ENCODE data around the gene NINJ1. TPM values are rescaled to one million over a fixed set of nuclear protein-coding genes. Genes with fewer than 3 reads are reported as not detected.

Gene NINJ1
- total and polyA plus RNA-seq, 2 of the 13 experiments (the other 11 are each of a cell fraction or from before 2014, with no cell fraction given): 81.2 to 92.1 TPM

GRCh38 chr9:93095205-93096130 is 38.6 kb downstream of the NINJ1 start (continued):
- no peak; the same call in 1 of the 2 replicates for TF ChIP-seq ZNF710 (CRISPR knock-in tag; IDR thresholded peaks at IDR 0.05; ENCODE audit: borderline replicate concordance)
- no peak for TF ChIP-seq HES4 (CRISPR knock-in tag; IDR thresholded peaks at IDR 0.05; ENCODE audit: borderline replicate concordance)
- TF ChIP-seq ZNF773 (CRISPR knock-in tag; IDR thresholded peaks at IDR 0.05; ENCODE audit: borderline replicate concordance): no peak
- no peak for TF ChIP-seq CENPT (CRISPR knock-in tag; IDR thresholded peaks at IDR 0.05; ENCODE audit: low read depth)
- TF ChIP-seq SRY (CRISPR knock-in tag; IDR thresholded peaks at IDR 0.05): 0 out of 2 replicates have a peak, but pooled peaks have one; percentile 55
- no peak for TF ChIP-seq STAG1 (CRISPR knock-in tag; IDR thresholded peaks at IDR 0.05)
- TF ChIP-seq ZFX (CRISPR knock-in tag; IDR thresholded peaks at IDR 0.05; ENCODE audit: low read depth): peak; percentile 91
- no peak for TF ChIP-seq SRSF9 (IDR thresholded peaks at IDR 0.05; ENCODE audit: borderline replicate concordance, insufficient read depth, low read depth, low read length, poor library complexity, severe bottlenecking)
- TF ChIP-seq MAZ (IDR thresholded peaks at IDR 0.05; ENCODE audit: borderline replicate concordance, low read depth, low read length): peak; percentile 77
- TF ChIP-seq MAZ (CRISPR knock-in tag; IDR thresholded peaks at IDR 0.05; ENCODE audit: low read depth): 0 out of 2 replicates have a peak, but pooled peaks have one; percentile 54
- TF ChIP-seq RFX5 (IDR thresholded peaks at IDR 0.05; ENCODE audit: low read depth, low read length): no peak
- TF ChIP-seq ZNF263 (CRISPR knock-in tag; IDR thresholded peaks at IDR 0.05): no peak
- TF ChIP-seq ZNF564 (CRISPR knock-in tag; IDR thresholded peaks at IDR 0.05): no peak
- TF ChIP-seq ZNF225 (CRISPR knock-in tag; IDR thresholded peaks at IDR 0.05): no peak
- TF ChIP-seq ZNF224 (CRISPR knock-in tag; IDR thresholded peaks at IDR 0.05): peak; percentile 63; the same call in 1 of the 2 replicates
- TF ChIP-seq KMT2A (CRISPR knock-in tag; IDR thresholded peaks at IDR 0.05): no peak
- TF ChIP-seq ZNF160 (CRISPR knock-in tag; IDR thresholded peaks at IDR 0.05): peak; percentile 36; the same call in 1 of the 2 replicates
- TF ChIP-seq CSRNP2 (CRISPR knock-in tag; conservative IDR thresholded peaks at IDR 0.05; ENCODE audit: low read depth): no peak
- TF ChIP-seq SPEN (CRISPR knock-in tag; IDR thresholded peaks at IDR 0.05; ENCODE audit: low read depth): peak; percentile 51; the same call in 1 of the 2 replicates
- TF ChIP-seq HNRNPLL (IDR thresholded peaks at IDR 0.05; ENCODE audit: low read depth, low read length, poor library complexity, severe bottlenecking): peak; percentile 70
- TF ChIP-seq ELF3 (CRISPR knock-in tag; IDR thresholded peaks at IDR 0.05): no peak; the same call in 1 of the 2 replicates
- TF ChIP-seq GLI4 (CRISPR knock-in tag; IDR thresholded peaks at IDR 0.05; ENCODE audit: borderline replicate concordance): no peak
- no peak for TF ChIP-seq NR2F6 (IDR thresholded peaks at IDR 0.05)
- no peak for TF ChIP-seq NR2F6 (CRISPR knock-in tag; IDR thresholded peaks at IDR 0.05)
- no peak for TF ChIP-seq TERF1 (CRISPR knock-in tag; IDR thresholded peaks at IDR 0.05)
- no peak for TF ChIP-seq NBN (conservative IDR thresholded peaks at IDR 0.05)
